ENCODE data around the gene OLIG3.

OLIG3 gene

DNA sequence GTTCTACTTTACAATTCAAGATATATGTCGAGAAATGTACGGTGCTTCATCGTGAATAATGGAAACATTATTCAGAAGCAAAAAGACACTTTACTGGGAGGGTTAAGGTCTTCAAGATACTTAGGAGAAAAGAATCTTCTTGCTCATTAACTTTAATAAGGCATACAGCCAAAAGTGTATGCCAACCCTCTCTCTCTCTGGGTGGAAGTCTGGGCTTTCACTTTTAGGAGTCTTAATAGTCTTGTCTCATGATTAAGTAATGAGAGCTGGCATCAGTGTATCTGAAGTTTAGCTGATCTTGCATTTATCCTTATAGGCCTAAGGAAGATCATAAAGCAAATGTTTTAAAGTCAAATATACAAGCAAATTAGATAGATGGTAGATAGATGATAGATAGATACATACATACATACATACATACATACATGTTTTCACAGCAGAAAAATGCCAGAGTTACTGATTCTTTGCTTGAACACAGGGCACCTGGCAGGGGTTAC is 21.5 kb downstream of the OLIG3 start:
- Mint-ChIP-seq H3K4me1 (ENCODE audit: low read depth in 2 of 2) (no peaks in the 10 kb centered on the region), H3K36me3 (ENCODE audit: insufficient read depth) (no peaks in the 10 kb centered on the region), H3K9me3 (no peaks in the 10 kb centered on the region), H3K4me3 (no peak overlapping the region), H3K27ac (no peak overlapping the region), H3K27me3 (peaks cover 39 to 48% of the 10 kb centered on the region in 2 donors)
- DNase-seq: no peak
- no peak for ATAC-seq (replicated peaks)

GRCh38 chr6:137471986-137472385 is 22.2 kb downstream of the OLIG3 start:
- Mint-ChIP-seq H3K4me3 (no peak overlapping the region), H3K4me1 (ENCODE audit: low read depth in 2 of 2) (no peaks in the 10 kb centered on the region), H3K9me3 (no peaks in the 10 kb centered on the region), H3K36me3 (ENCODE audit: insufficient read depth) (no peaks in the 10 kb centered on the region), H3K27me3 (peaks cover 36 to 47% of the 10 kb centered on the region in 2 donors), H3K27ac (no peak overlapping the region)
- DNase-seq (no peak), ATAC-seq (replicated peaks) (no peak)

DNA sequence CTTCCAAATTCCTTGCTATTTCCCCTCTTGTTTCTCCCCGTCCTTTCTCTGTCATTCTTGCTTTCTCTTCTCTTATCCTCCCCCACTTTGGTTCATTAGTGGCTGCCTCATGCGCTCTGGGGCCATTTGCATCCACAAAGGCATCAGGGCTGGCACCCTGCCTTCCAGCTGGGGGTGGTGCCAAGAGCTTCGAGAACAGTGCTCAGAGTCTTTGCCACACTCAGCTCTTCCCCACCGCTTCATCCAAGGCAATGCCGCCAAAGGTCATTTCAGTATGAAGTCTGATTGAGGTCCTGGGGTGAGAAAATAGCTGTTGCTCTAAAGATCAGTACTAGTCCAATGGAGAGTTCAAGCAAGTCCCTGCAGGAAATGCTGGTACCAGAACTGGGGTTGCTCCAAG is 22.7 kb downstream of the OLIG3 start:
- Mint-ChIP-seq H3K36me3 (ENCODE audit: insufficient read depth) (no peaks in the 10 kb centered on the region), H3K27me3 (peaks cover 33 to 47% of the 10 kb centered on the region in 2 donors), H3K27ac (no peak overlapping the region), H3K4me3 (no peak overlapping the region), H3K9me3 (no peaks in the 10 kb centered on the region), H3K4me1 (ENCODE audit: low read depth in 2 of 2) (no peaks in the 10 kb centered on the region)
- no peak for DNase-seq
- ATAC-seq (replicated peaks): no peak

DNA sequence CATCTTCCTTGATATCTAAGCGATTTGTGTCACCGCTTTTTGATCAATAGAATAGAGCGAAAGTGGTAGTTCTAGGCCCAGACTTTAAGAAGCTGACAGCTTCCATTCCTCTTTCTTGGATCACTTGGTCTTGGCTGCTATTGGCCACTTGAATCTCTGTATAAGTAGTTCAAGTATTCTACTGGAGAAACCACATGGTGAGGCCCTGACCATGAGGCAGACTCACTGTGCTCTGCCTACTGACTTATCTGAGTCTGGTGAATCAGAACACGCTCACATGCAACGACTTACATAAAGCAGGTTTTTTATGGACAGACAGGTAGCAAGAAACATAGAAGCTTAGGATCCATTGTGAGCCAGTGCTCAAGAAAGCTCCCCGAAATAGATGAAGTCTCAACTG is 27.0 kb downstream of the OLIG3 start:
- Mint-ChIP-seq H3K4me1 (ENCODE audit: low read depth in 2 of 2) (peaks cover 0 to 7% of the 10 kb centered on the region in 2 donors), H3K9me3 (no peaks in the 10 kb centered on the region), H3K4me3 (no peak overlapping the region), H3K36me3 (ENCODE audit: insufficient read depth) (no peaks in the 10 kb centered on the region), H3K27ac (no peak overlapping the region), H3K27me3 (peaks cover 21 to 42% of the 10 kb centered on the region in 2 donors)
- ATAC-seq (replicated peaks) (no peak), DNase-seq (no peak)

DNA sequence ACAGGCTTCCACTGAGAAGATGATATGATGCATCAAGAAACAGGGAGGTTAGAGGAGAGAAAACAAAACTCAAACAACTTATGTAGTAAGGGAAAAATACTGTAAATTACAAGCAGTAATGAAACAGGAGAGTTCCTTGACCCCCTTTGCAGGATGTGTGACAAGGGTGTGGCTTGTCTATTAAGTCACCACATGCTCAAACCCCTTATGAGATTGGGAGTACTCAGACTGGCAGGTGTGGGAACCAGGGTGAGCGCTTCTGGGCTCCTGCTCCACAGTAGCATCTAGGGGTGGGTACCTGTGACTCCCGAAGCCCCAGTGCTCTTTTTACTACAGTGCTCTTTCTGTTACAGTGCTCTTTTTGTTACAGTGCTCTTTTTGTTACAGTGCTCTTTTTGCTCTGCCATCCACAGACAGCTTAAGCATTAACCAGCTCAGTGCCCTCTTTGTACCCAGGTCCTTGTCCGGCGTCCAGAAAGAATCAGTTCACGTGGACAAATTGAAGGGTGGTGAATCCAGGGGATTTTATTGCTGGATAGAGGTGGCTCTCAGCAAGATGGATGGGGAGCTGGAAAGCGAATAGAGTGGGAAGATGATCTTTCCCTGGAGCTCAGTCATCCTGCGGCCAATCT is 28.7 kb downstream of the OLIG3 start:
- ATAC-seq (replicated peaks): no peak

GRCh38 chr6:137452333-137452894 is 41.8 kb downstream of the OLIG3 start:
- Mint-ChIP-seq H3K27ac (no peak overlapping the region), H3K4me1 (ENCODE audit: low read depth in 2 of 2) (no peaks in the 10 kb centered on the region), H3K4me3 (no peak overlapping the region), H3K27me3 (peaks cover 7 to 12% of the 10 kb centered on the region in 2 donors), H3K36me3 (ENCODE audit: insufficient read depth) (no peaks in the 10 kb centered on the region), H3K9me3 (peaks cover 0 to 4% of the 10 kb centered on the region in 2 donors)
- ATAC-seq (replicated peaks) (no peak), DNase-seq (no peak)

More for the DNA sequence above, 28.7 kb downstream of the OLIG3 start:
- no peaks in the 10 kb centered on the region for H3K9me3 Mint-ChIP-seq
- no peak overlapping the region for H3K4me3 Mint-ChIP-seq
- no peak for DNase-seq
- H3K36me3 Mint-ChIP-seq (ENCODE audit: insufficient read depth): peaks cover under 1% of the 10 kb centered on the region
- peaks cover 0 to 7% of the 10 kb centered on the region in 2 donors for H3K4me1 Mint-ChIP-seq (ENCODE audit: low read depth in 2 of 2)
- H3K27me3 Mint-ChIP-seq: peaks cover 22 to 33% of the 10 kb centered on the region in 2 donors
- no peak overlapping the region for H3K27ac Mint-ChIP-seq

DNA sequence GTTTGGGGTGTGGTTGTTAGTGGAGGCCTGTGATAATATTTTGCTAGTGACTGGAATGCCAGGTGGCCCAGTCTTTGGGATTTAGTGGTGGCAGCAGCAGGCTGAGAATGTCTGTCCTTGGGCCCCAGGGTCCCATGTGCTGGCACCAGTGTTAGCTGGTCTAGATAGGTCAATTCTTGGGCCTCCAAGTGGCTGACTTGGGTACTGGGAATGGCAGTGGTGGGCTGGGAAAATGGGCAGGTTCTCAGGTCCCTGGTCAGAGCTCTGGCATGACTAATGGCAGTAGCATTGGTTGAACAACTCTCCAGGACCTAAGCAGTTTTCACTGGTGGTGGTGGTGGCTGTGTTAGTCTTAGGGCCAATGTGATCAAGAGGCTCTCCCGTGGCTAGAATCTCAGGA is 50.3 kb downstream of the OLIG3 start:
- H3K27me3 Mint-ChIP-seq: no peaks in the 10 kb centered on the region

More for the DNA sequence above, 50.3 kb downstream of the OLIG3 start:
- Mint-ChIP-seq H3K9me3 (peaks cover 0 to 1% of the 10 kb centered on the region in 2 donors), H3K4me1 (ENCODE audit: low read depth in 2 of 2) (peaks cover 0 to 2% of the 10 kb centered on the region in 2 donors), H3K27ac (no peak overlapping the region), H3K36me3 (ENCODE audit: insufficient read depth) (no peaks in the 10 kb centered on the region), H3K4me3 (no peak overlapping the region)
- no peak for ATAC-seq (replicated peaks)
- no peak for DNase-seq

Measured in effector memory CD8-positive, alpha-beta T cell (primary cell).